GM12864 (cell line): ENCODE measurements around the gene TDRD9.
A peak's percentile ranks its signal among the peaks of the same experiment; 100 is the strongest.
"Not testable (repeated sequence)": the region's sequence is repeated elsewhere in the genome, so short reads cannot be mapped to it uniquely, and the experiment has no call there.

Source experiments
- DNase-seq: peaks from one replicate; pipeline ENCODE4 v3.0.0-alpha.2; 2011; ENCODE audit warnings: low read depth
- H3K4me3 ChIP-seq: 2 replicates; pipeline ENCODE4 v1.5.1; 2011; ENCODE audit warnings: mild to moderate bottlenecking, low read depth, low read length, control low read depth
- CTCF ChIP-seq: IDR thresholded peaks from 2 replicates; pipeline ENCODE4 v1.5.1; 2011; ENCODE audit warnings: low read depth, mild to moderate bottlenecking, moderate library complexity, low read length, control low read depth, inconsistent platforms; ENCODE audit errors: missing control alignments

TDRD9 gene

GRCh38 chr14:103910262-103910935 lies 17.9 kb upstream of the TDRD9 start:
- DNase-seq = peak; percentile 15
- peak; percentile 77 for TF ChIP-seq CTCF
- H3K4me3 ChIP-seq = no peak overlapping the region

- no peak for DNase-seq
- TF ChIP-seq CTCF = no peak
- H3K4me3 ChIP-seq = no peak overlapping the region
Observed at GRCh38 chr14:103910984-103911383, 17.3 kb upstream of the TDRD9 start.

GRCh38 chr14:103915616-103916015 lies 12.6 kb upstream of the TDRD9 start:
- no peak for TF ChIP-seq CTCF
- H3K4me3 ChIP-seq = no peak overlapping the region
- DNase-seq = no peak

GRCh38 chr14:103916636-103917262 lies 11.5 kb upstream of the TDRD9 start:
- TF ChIP-seq CTCF = no peak
- no peak for DNase-seq
- no peak overlapping the region for H3K4me3 ChIP-seq

GRCh38 chr14:103920981-103921854 lies 7.0 kb upstream of the TDRD9 start:
- DNase-seq = peak; percentile 73
- peak overlapping the region; percentile 97 for H3K4me3 ChIP-seq
- TF ChIP-seq CTCF = peak; percentile 99

- peak overlapping the region; percentile 97 for H3K4me3 ChIP-seq
- DNase-seq = not testable (repeated sequence)
Observed at GRCh38 chr14:103921855-103922200, 6.4 kb upstream of the TDRD9 start.

- TF ChIP-seq CTCF = no peak
- DNase-seq = no peak
- no peak overlapping the region for H3K4me3 ChIP-seq
Observed at GRCh38 chr14:103923863-103924262, 4.4 kb upstream of the TDRD9 start.
